NCI-H2029 treated with DMSO at 0.1 percent for 48 hours (cell line): ENCODE measurements around the gene RHOH.
A peak's percentile ranks its signal among the peaks of the same experiment; 100 is the strongest.
"Not testable (repeated sequence)": the region's sequence is repeated elsewhere in the genome, so short reads cannot be mapped to it uniquely, and the experiment has no call there.

Experiments
- DNase-seq: peaks from one replicate; lab custom pipeline; 2025; lab: John Stamatoyannopoulos, UW

RHOH gene

GRCh38 chr4:40196724-40197281, at the start of gene RHOH:
TSS of gene RHOH (plus strand) at chr4:40197031. CDS start at chr4:40243387, 46,356 bp downstream.
- no peak for DNase-seq

DNA sequence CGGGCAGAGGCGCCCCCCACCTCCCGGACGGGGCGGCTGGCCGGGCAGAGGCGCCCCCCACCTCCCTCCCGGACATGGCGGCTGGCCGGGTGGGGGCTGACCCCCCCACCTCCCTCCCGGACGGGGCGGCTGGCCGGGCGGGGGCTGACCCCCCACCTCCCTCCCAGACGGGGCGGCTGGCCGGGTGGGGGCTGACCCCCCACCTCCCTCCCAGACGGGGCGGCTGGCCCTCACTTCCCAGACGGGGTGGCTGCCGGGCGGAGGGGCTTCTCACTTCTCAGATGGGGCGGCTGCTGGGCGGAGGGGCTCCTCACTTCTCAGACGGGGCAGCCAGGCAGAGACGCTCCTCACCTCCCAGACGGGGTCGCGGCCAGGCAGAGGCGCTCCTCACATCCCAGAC, 49.3 kb upstream of the RHOH start:
- DNase-seq, result not testable (repeated sequence)

GRCh38 chr4:40149960-40150385, 46.9 kb upstream of the RHOH start:
- peak; percentile 59 for DNase-seq

DNA sequence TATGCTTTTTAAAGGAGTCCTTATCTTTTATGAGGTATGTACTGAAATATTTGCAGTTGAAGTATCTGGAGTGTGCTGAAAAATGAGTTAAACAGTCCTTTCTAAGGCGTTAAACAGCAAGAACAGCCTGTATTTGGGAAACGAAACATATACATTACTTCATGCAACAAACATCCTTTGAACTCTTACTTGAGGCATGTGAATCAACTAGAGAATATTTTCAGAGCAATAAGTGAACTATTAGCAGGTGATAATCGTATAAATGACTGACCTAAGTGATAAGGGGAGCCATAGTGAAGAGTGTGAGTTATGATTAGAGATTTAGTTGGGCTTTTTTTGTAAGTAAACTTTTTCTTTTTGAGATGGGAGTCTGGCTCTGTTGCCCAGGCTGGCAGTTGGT, 45.9 kb upstream of the RHOH start:
- no peak for DNase-seq

- DNase-seq, result no peak
Observed at GRCh38 chr4:40152637-40153036, 44.2 kb upstream of the RHOH start.

GRCh38 chr4:40157436-40157835, 39.4 kb upstream of the RHOH start:
- no peak for DNase-seq

GRCh38 chr4:40160258-40160657, 36.6 kb upstream of the RHOH start:
- no peak for DNase-seq

- DNase-seq, result no peak
Observed at GRCh38 chr4:40164459-40164858, 32.4 kb upstream of the RHOH start.

DNA sequence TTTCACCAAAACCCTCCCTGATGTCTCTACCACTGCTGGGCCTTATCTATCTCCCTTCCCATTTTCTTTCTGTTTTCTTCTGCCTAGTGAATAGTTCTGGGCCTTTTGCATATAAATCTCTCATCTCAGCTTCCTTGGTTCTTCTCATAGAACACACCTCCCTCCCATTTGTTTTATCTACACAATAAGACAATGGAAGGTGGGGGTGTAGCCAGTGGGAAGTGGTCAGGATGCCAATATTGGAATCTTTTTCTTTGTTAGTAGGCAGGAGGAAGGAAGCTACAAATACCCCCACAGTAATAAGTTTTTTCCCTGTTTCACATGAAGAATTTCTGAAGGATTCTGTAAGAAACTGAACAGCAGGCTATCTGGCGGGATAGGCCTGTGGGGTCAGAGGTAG, 30.9 kb upstream of the RHOH start:
- DNase-seq, result no peak

GRCh38 chr4:40168070-40168469, 28.8 kb upstream of the RHOH start:
- no peak for DNase-seq

GRCh38 chr4:40170588-40170987, 26.2 kb upstream of the RHOH start:
- DNase-seq, result no peak

DNA sequence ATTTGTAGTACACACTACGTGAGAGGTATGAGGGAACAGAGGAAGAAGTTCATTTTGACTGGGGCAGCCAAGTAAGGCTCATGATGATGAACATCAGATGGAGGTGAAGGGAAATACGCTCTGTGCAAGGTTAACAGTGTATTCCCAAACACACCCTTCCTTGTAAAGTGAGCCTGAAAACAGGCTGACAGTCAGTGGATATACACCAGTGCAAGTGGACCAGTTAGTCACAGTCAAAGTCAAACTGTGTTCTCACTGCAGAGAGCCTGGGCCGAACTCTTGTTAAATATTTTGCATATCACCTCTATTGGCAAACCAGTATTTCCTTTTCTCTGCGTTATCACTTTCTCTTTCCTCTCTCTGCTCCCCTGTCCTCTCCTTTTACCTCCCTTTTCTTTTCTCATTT, 23.4 kb upstream of the RHOH start:
- DNase-seq, result no peak

DNA sequence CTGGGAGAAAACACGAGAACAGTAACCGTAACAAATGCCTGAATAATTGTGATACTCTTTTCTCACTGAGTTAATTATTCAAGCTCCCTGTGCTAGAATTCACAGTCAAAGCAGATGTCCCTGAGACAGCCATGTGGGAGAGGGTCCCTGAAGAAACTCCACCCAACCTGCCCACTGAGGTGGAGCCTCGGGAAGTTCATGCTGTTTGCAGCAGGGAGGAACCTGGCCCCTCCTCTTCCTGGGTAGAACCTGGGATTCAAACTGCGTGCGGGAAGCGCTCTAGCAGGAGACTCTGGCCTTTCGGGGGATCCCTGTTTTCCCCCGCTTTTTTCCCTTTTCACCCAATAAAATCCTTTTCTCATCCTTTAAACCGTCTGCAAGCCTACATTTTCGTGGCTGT, 20.2 kb upstream of the RHOH start:
- DNase-seq, result no peak

- no peak for DNase-seq
Observed at GRCh38 chr4:40177591-40177990, 19.2 kb upstream of the RHOH start.

- no peak for DNase-seq
Observed at GRCh38 chr4:40178672-40179071, 18.2 kb upstream of the RHOH start.

GRCh38 chr4:40179360-40179759, 17.5 kb upstream of the RHOH start:
- no peak for DNase-seq

DNA sequence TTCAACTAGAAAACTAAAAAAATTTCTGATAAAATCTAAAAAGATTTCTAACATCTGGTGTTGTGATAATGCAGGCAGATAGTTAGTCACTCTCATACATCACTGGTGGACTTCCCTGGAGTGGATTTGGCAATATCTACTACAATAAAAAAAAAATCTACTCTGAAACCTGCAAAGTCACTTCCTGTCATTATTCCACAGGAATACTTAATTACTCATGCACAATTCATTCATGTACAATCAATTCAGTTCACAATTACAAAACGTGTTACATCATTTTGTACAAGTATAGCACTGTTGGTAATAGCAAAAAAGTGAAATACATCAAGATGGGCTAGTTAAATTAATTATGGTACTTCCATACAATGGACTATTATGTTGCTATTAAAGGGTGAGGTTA, 16.5 kb upstream of the RHOH start:
- no peak for DNase-seq

GRCh38 chr4:40182001-40182400, 14.8 kb upstream of the RHOH start:
- no peak for DNase-seq

GRCh38 chr4:40182954-40183353, 13.9 kb upstream of the RHOH start:
- no peak for DNase-seq

DNA sequence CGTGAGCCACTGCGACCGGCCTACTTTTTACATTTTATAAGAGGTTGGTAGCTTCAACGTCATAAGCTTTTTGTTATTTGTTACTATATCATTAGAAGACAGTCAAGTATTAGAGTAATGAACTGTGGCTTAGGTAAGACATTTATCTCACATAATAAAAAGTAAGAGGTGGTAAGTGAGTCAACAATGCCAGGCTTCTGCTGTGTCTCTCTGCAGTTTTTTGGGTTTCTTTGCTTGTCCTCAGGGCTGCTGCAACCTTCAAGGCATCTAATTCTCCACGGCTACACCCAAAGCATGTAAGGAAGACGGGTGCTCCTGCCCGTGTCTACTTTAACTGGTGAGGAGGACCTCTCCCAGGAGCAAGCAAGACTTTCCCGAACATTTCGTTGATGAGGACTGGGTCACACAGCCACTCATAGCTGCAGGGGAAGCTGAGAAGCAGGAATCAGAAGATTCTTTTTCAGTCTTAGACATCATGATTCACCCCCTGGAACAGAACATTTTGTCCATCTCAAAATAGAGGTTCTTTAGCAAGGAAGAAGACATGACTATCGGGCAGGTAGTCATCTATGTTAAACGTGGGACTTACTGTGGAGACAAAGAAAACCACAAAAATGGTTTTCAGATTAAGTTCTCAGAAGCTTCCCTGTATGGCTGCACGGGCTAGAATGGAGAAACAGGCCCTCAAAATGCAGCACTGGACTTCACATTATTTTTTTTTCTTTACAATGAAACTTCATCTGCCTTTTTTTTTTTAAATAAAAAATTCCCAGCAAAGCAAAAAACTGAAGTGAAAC, 13.0 kb upstream of the RHOH start:
- no peak for DNase-seq

GRCh38 chr4:40185830-40186664, 10.8 kb upstream of the RHOH start:
- DNase-seq, result no peak

DNA sequence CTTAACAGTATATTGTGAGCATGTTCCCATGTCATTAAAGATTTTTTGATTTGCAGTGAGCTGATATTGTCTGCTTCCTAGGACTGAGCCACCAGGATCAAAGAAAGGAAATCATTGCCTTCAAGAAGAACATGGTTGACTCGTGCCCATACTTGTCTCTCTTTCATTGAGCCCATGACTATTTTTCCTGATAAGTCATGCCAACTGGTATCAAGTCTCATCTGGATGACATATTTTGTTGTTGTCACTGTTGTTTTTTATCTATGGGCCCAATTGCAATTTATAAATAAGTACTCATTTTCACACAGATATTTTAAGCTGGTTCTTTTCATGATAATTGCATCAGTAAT, 10.2 kb upstream of the RHOH start:
- DNase-seq, result no peak

DNA sequence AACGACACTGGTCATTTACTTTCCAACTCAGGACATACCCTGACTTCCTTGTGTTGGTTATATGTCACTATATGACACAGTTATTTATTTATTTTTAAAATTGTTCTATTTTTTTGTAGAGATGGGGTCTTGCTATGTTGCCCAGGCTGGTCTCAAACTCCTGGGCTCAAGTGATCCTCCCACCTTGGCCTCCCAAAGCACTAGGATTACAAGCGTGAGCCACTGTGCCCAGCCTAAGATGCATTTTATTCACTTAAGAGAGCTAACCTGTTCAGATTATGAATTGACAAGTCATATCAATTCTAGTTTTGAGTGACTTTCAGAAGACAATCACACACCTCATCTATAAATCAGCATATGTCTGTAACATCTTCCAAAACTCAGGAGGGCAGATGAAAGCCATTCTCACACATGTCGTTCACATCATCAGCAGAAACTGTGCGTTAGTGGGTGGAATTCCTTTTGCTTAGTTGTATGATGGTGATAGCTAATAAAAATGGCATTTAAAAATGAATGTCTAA, 9.4 kb upstream of the RHOH start:
- DNase-seq, result no peak
